GM23248 (cell line): Measurements from ENCODE around the gene ZNF653. TPM values are rescaled to one million over a fixed set of nuclear protein-coding genes. Genes with fewer than 3 reads are reported as not detected.
"Not testable (repeated sequence)": the region's sequence is repeated elsewhere in the genome, so short reads cannot be mapped to it uniquely, and the experiment has no call there.

Source experiments
- DNase-seq: peaks from one replicate; pipeline ENCODE4 v3.0.0-alpha.2; 2015
- H2AFZ ChIP-seq: fragments of 200-600 bp; sonication (generic); 2 replicates; pipeline ENCODE4 v1.6.1; 2016; ENCODE audit warnings: antibody characterized with exemption
- H3F3A ChIP-seq: fragments of 200-600 bp; sonication (generic); 2 replicates; pipeline ENCODE4 v1.6.1; 2016; ENCODE audit warnings: mild to moderate bottlenecking, antibody characterized with exemption, mixed run types; ENCODE audit not compliant: insufficient read depth
- H3K27ac ChIP-seq: fragments of 200-600 bp; sonication (generic); 2 replicates; pipeline ENCODE4 v1.5.1; 2016; ENCODE audit warnings: mild to moderate bottlenecking
- H3K27me3 ChIP-seq: fragments of 200-600 bp; sonication (generic); replicated peaks from 2 replicates; pipeline ENCODE4 v1.6.1; 2016; ENCODE audit warnings: mild to moderate bottlenecking; ENCODE audit not compliant: insufficient read depth
- H3K36me3 ChIP-seq: fragments of 200-600 bp; sonication (generic); 2 replicates; pipeline ENCODE4 v1.6.1; 2016; ENCODE audit warnings: low read depth, mild to moderate bottlenecking
- H3K4me1 ChIP-seq: fragments of 200-600 bp; sonication (generic); 2 replicates; pipeline ENCODE4 v1.6.1; 2016; ENCODE audit warnings: mild to moderate bottlenecking; ENCODE audit not compliant: insufficient read depth
- H3K4me2 ChIP-seq: fragments of 200-600 bp; sonication (generic); one replicate; pipeline ENCODE4 v1.6.1; 2016; ENCODE audit warnings: mild to moderate bottlenecking; ENCODE audit not compliant: unreplicated experiment
- H3K4me3 ChIP-seq: fragments of 200-600 bp; sonication (generic); 2 replicates; pipeline ENCODE4 v1.5.1; 2016; ENCODE audit warnings: mild to moderate bottlenecking
- H3K79me2 ChIP-seq: fragments of 200-600 bp; sonication (generic); 2 replicates; pipeline ENCODE4 v1.6.1; 2016; ENCODE audit warnings: mild to moderate bottlenecking; ENCODE audit not compliant: insufficient read depth
- H3K9ac ChIP-seq: fragments of 200-600 bp; sonication (generic); 2 replicates; pipeline ENCODE4 v1.6.1; 2016; ENCODE audit warnings: mild to moderate bottlenecking
- H3K9me2 ChIP-seq: fragments of 200-600 bp; sonication (generic); 2 replicates; pipeline ENCODE4 v1.6.1; 2016; ENCODE audit warnings: mixed run types, mild to moderate bottlenecking, moderate library complexity; ENCODE audit not compliant: insufficient read depth
- H3K9me3 ChIP-seq: fragments of 200-600 bp; sonication (generic); one replicate; pipeline ENCODE4 v1.6.1; 2017; ENCODE audit warnings: low read depth
- H4K20me1 ChIP-seq: fragments of 200-600 bp; sonication (generic); 2 replicates; pipeline ENCODE4 v1.6.0; 2016; ENCODE audit not compliant: insufficient read depth
- EZH2 ChIP-seq: fragments of 200-600 bp; sonication (generic); IDR thresholded peaks from 2 replicates; pipeline ENCODE4 v1.6.1; 2018; ENCODE audit warnings: antibody characterized with exemption, mild to moderate bottlenecking; ENCODE audit not compliant: insufficient read depth, poor library complexity, severe bottlenecking
- EZH2phosphoT487 ChIP-seq: fragments of 200-600 bp; sonication (generic); IDR thresholded peaks from 2 replicates; pipeline ENCODE4 v1.6.1; 2018; ENCODE audit warnings: antibody characterized with exemption, moderate library complexity, mild to moderate bottlenecking, low read depth; ENCODE audit not compliant: insufficient read depth
- WGBS, 2 experiments: methylation state at CpG; one replicate each; pipeline ENCODE4 v1.1.6; 2015 to 2017; ENCODE audit warnings: low lambda C conversion rate in 2 of 2, low coverage in 1 of 2; ENCODE audit errors: missing lambda C conversion rate in 2 of 2; 5-methylcytosine and 5-hydroxymethylcytosine counted together
- in situ Hi-C: fragments of 300-500 bp; cut with MboI; formaldehyde crosslinking; loops from 2 replicates; pipeline ENCODE4 v1.15.0; 2020
- microRNA-seq: library from miRNA; unstranded; fragments of <30 nt; microRNA quantifications from one replicate; pipeline ENCODE4, GENCODE V29; 2016; ENCODE audit warnings: borderline number of aligned reads
- polyA plus RNA-seq: library from polyadenylated mRNA; unstranded; fragments of >200 nt; fragmentation: Nextera tagmentation; extraction: Ambion mirVana; gene quantifications from 2 replicates; pipeline ENCODE4 v1.2.1, GENCODE V29; 2016
- small RNA-seq: library from RNA; depleted of rRNA; stranded (forward); fragments of <200 nt; gene quantifications from one replicate; pipeline ENCODE3, GENCODE V24; 2014; ENCODE audit warnings: low read depth, low replicate concordance
- total RNA-seq: library from RNA; depleted of rRNA; stranded (reverse); fragments of >200 nt; shearing (Covaris generic); gene quantifications from 2 replicates; pipeline ENCODE4 v1.2.3, GENCODE V29; 2014; rRNA removed

The ZNF653 gene
- total and polyA plus RNA-seq, 2 experiments from 2014 or later = 2.2 to 4.6 TPM

GRCh38 chr19:11434703-11435056 lies 71.0 kb downstream of the ZNF653 start:
- no peaks in the 10 kb centered on the region for H3K27me3 ChIP-seq
- H3K4me3 ChIP-seq = peak overlapping the region; percentile 70
- TF ChIP-seq EZH2phosphoT487 (no peak), EZH2 (no peak)
- no peaks in the 10 kb centered on the region for H3F3A ChIP-seq
- H3K27ac ChIP-seq = peak overlapping the region; percentile 64
- no peak for DNase-seq
- no peaks in the 10 kb centered on the region for H3K9me2 ChIP-seq
- peak overlapping the region; percentile 100 for H2AFZ ChIP-seq
- in situ Hi-C loops = no loop called here
- H3K9me3 ChIP-seq = no peaks in the 10 kb centered on the region
- 7 to 13% methylated on average over 9 of the region's 9 CpGs for WGBS, 2 experiments
- H3K9ac ChIP-seq = peak overlapping the region; percentile 71
- H3K79me2 ChIP-seq = peaks cover 37% of the 10 kb centered on the region
- H3K4me2 ChIP-seq = peak overlapping the region; percentile 81
- peaks cover 8% of the 10 kb centered on the region for H3K4me1 ChIP-seq
- no peaks in the 10 kb centered on the region for H4K20me1 ChIP-seq
- peaks cover 21% of the 10 kb centered on the region for H3K36me3 ChIP-seq

GRCh38 chr19:11433526-11433925 lies 72.1 kb downstream of the ZNF653 start:
- H3K27me3 ChIP-seq, H3K4me2 ChIP-seq, H3K4me1 ChIP-seq, H3F3A ChIP-seq, H3K9me2 ChIP-seq, DNase-seq, H3K27ac ChIP-seq, H4K20me1 ChIP-seq, H3K4me3 ChIP-seq, H3K9ac ChIP-seq, H2AFZ ChIP-seq, H3K9me3 ChIP-seq, in situ Hi-C loops: not testable (repeated sequence)
- H3K79me2 ChIP-seq = peaks cover 31% of the 10 kb centered on the region
- 95 to 97% methylated on average over 3 of the region's 3 CpGs for WGBS, 2 experiments
- peaks cover 15% of the 10 kb centered on the region for H3K36me3 ChIP-seq

Small RNAs within 50 kb of the gene (microRNA-seq; reads per million reads assigned to microRNA genes)
- gene MIR7974 = not detected

Small RNAs within 50 kb of the gene (small RNA-seq; reads per million reads assigned to genes)
- gene MIR7974 (0.19 reads per million), gene RN7SL833P (0.74 reads per million, percentile 25 among the genes with 10 or more reads in this experiment)

Other genes with a start within 250 kb of the ZNF653 start
- 10.7 and 13.9 TPM in 2 replicates for gene DOCK6, start 243.3 kb downstream of the ZNF653 start, total RNA-seq
- 11.8 and 17.7 TPM in 2 replicates for gene DOCK6, start 243.3 kb downstream of the ZNF653 start, polyA plus RNA-seq
- gene TSPAN16, start 209.7 kb downstream of the ZNF653 start, total RNA-seq = not detected in 2 replicates
- not detected in 2 replicates for gene TSPAN16, start 209.7 kb downstream of the ZNF653 start, polyA plus RNA-seq
- 5.1 and 9.0 TPM in 2 replicates for gene RAB3D, start 166.2 kb downstream of the ZNF653 start, total RNA-seq
- gene RAB3D, start 166.2 kb downstream of the ZNF653 start, polyA plus RNA-seq = 3.7 and 4.3 TPM in 2 replicates
- 66.1 and 152 TPM in 2 replicates for gene TMEM205, start 159.6 kb downstream of the ZNF653 start, total RNA-seq
- 84.6 and 90.1 TPM in 2 replicates for gene TMEM205, start 159.6 kb downstream of the ZNF653 start, polyA plus RNA-seq
- 8.5 and 11.6 TPM in 2 replicates for gene CCDC159, start 159.3 kb downstream of the ZNF653 start, total RNA-seq
- gene CCDC159, start 159.3 kb downstream of the ZNF653 start, polyA plus RNA-seq = 11.4 and 16.5 TPM in 2 replicates
- gene PLPPR2, start 150.4 kb downstream of the ZNF653 start, total RNA-seq = 39.7 and 67.8 TPM in 2 replicates
- gene PLPPR2, start 150.4 kb downstream of the ZNF653 start, polyA plus RNA-seq = 52.0 TPM in 2 replicates
- gene SWSAP1, start 131.2 kb downstream of the ZNF653 start, total RNA-seq = 0.32 TPM in 1 of 2 replicates, not detected in the other
- 1.3 and 1.4 TPM in 2 replicates for gene SWSAP1, start 131.2 kb downstream of the ZNF653 start, polyA plus RNA-seq
- gene EPOR, start 121.5 kb downstream of the ZNF653 start, total RNA-seq = 4.4 and 7.0 TPM in 2 replicates
- 4.3 and 4.7 TPM in 2 replicates for gene EPOR, start 121.5 kb downstream of the ZNF653 start, polyA plus RNA-seq
- 0.54 and 5.9 TPM in 2 replicates for gene RGL3, start 86.5 kb downstream of the ZNF653 start, total RNA-seq
- gene RGL3, start 86.5 kb downstream of the ZNF653 start, polyA plus RNA-seq = 0.43 and 1.4 TPM in 2 replicates
- gene ODAD3, start 70.7 kb downstream of the ZNF653 start, total RNA-seq = 0.54 TPM in 1 of 2 replicates, not detected in the other
- gene ODAD3, start 70.7 kb downstream of the ZNF653 start, polyA plus RNA-seq = 0.44 and 0.95 TPM in 2 replicates
- gene PRKCSH, start 70.2 kb downstream of the ZNF653 start, total RNA-seq = 118 and 142 TPM in 2 replicates
- gene PRKCSH, start 70.2 kb downstream of the ZNF653 start, polyA plus RNA-seq = 94.1 and 104 TPM in 2 replicates
- not detected in 2 replicates for gene ELAVL3, start 24.8 kb downstream of the ZNF653 start, total RNA-seq
- not detected in 2 replicates for gene ELAVL3, start 24.8 kb downstream of the ZNF653 start, polyA plus RNA-seq
- gene ECSIT, start 23.3 kb upstream of the ZNF653 start, total RNA-seq = 28.0 and 35.2 TPM in 2 replicates
- gene ECSIT, start 23.3 kb upstream of the ZNF653 start, polyA plus RNA-seq = 17.1 and 20.5 TPM in 2 replicates
- gene CNN1, start 33.0 kb upstream of the ZNF653 start, total RNA-seq = 44.5 and 47.4 TPM in 2 replicates
- 27.1 and 30.0 TPM in 2 replicates for gene CNN1, start 33.0 kb upstream of the ZNF653 start, polyA plus RNA-seq
- gene ELOF1, start 53.4 kb upstream of the ZNF653 start, total RNA-seq = 32.4 and 50.6 TPM in 2 replicates
- 71.8 and 72.6 TPM in 2 replicates for gene ELOF1, start 53.4 kb upstream of the ZNF653 start, polyA plus RNA-seq
- gene ACP5, start 71.8 kb upstream of the ZNF653 start, total RNA-seq = 0.11 TPM in 1 of 2 replicates, not detected in the other
- 0.26 TPM in 1 of 2 replicates, not detected in the other for gene ACP5, start 71.8 kb upstream of the ZNF653 start, polyA plus RNA-seq
- gene ZNF627, start 91.6 kb upstream of the ZNF653 start, total RNA-seq = 13.3 and 13.8 TPM in 2 replicates
- gene ZNF627, start 91.6 kb upstream of the ZNF653 start, polyA plus RNA-seq = 7.2 and 7.7 TPM in 2 replicates
- gene ZNF823, start 233.1 kb upstream of the ZNF653 start, total RNA-seq = 6.8 and 7.2 TPM in 2 replicates
- 1.9 and 3.0 TPM in 2 replicates for gene ZNF823, start 233.1 kb upstream of the ZNF653 start, polyA plus RNA-seq